Right atrium auricular region (tissue), 2 donors: ENCODE results near the gene FGFBP3. TPM values are rescaled to one million over a fixed set of nuclear protein-coding genes. Genes with fewer than 3 reads are reported as not detected.

Experiments used
- DNase-seq: peaks from one replicate; pipeline ENCODE4 v3.0.0-alpha.2; 2019; ENCODE audit warnings: low spot score
- H3K27ac ChIP-seq, 2 donors: fragments of 200-600 bp; sonication (generic); 1 replicate in 1 of 2; 2 replicates in 1 of 2; pipeline ENCODE4 v1.5.1; 2016 to 2019
- H3K27me3 ChIP-seq, 2 donors: fragments of 200-600 bp; sonication (generic); one replicate each; pipeline versions ENCODE4 v1.5.1 to v1.6.0; 2017 to 2019
- H3K36me3 ChIP-seq: fragments of 200-600 bp; sonication (generic); one replicate; pipeline ENCODE4 v1.5.1; 2016
- H3K4me1 ChIP-seq, 2 donors: fragments of 200-600 bp; sonication (generic); one replicate each; pipeline versions ENCODE4 v1.5.1 to v1.6.0; 2017 to 2019
- H3K4me3 ChIP-seq, 2 donors: fragments of 200-600 bp; sonication (generic); 1 replicate in 1 of 2; 2 replicates in 1 of 2; pipeline ENCODE4 v1.5.1; 2017 to 2019; ENCODE audit warnings: mild to moderate bottlenecking in 1 of 2, moderate library complexity in 1 of 2
- H3K9me3 ChIP-seq, 2 donors: fragments of 200-600 bp; sonication (generic); one replicate each; pipeline ENCODE4 v1.5.1; 2019
- total RNA-seq, 2 donors: library from RNA; depleted of rRNA; stranded (reverse); fragments of >200 nt; gene quantifications; one replicate each; pipeline ENCODE4 v1.1.0, GENCODE V29; 2016
- TF ChIP-seq, protein P1 (sequence below), 2 donors: fragments of 200-600 bp; sonication (generic); IDR thresholded peaks; one replicate each; pipeline ENCODE4 v1.5.1; 2019; ENCODE audit warnings: antibody characterized with exemption in 2 of 2

Gene FGFBP3, protein sequence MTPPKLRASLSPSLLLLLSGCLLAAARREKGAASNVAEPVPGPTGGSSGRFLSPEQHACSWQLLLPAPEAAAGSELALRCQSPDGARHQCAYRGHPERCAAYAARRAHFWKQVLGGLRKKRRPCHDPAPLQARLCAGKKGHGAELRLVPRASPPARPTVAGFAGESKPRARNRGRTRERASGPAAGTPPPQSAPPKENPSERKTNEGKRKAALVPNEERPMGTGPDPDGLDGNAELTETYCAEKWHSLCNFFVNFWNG
- total RNA-seq = under 1 TPM; 0.26 to 0.31 TPM

DNA sequence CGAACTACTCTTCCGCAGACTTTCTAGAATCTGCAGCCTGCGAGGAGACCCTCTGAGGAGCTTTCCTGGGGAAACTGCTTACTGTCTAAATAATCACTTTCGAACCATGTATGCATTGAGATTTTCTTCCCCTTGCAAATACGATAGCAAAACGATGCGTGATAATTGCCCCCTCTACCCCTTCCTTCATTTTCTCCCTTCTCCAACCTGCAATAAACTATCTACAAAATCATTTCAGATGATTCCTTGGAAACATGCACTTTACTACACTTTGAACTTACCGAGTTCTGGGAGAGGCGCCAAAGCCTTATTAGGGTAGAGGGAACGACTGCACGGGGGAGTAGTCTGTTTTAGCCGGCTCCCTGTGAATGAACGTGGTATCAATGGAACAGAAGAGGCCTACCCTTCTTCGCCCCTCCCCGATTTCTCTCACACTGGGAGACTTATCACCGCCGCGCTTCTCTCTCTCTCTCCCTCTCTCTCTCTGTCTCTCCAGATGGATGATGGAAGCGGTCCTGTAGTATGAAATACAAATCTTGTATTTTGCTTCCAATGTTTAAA is at the start of gene FGFBP3:
TSS of gene FGFBP3 (minus strand) at position 370 of the 561 bp plus-strand sequence. CDS start 517 bp downstream, outside the sequence.
- H3K27ac ChIP-seq = peak within 1 kb of the TSS; percentile 71 to 74
- peaks cover 0 to 20% of the 10 kb centered on the region in 2 donors for H3K4me1 ChIP-seq
- no peak for DNase-seq
- TF ChIP-seq, protein P1, sequence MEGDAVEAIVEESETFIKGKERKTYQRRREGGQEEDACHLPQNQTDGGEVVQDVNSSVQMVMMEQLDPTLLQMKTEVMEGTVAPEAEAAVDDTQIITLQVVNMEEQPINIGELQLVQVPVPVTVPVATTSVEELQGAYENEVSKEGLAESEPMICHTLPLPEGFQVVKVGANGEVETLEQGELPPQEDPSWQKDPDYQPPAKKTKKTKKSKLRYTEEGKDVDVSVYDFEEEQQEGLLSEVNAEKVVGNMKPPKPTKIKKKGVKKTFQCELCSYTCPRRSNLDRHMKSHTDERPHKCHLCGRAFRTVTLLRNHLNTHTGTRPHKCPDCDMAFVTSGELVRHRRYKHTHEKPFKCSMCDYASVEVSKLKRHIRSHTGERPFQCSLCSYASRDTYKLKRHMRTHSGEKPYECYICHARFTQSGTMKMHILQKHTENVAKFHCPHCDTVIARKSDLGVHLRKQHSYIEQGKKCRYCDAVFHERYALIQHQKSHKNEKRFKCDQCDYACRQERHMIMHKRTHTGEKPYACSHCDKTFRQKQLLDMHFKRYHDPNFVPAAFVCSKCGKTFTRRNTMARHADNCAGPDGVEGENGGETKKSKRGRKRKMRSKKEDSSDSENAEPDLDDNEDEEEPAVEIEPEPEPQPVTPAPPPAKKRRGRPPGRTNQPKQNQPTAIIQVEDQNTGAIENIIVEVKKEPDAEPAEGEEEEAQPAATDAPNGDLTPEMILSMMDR (IDR thresholded peaks at IDR 0.05) = no peak
- H3K27me3 ChIP-seq = no peaks in the 10 kb centered on the region
- H3K4me3 ChIP-seq = peak within 1 kb of the TSS; percentile 70 to 81
- no peaks in the 10 kb centered on the region for H3K36me3 ChIP-seq
- no peaks in the 10 kb centered on the region for H3K9me3 ChIP-seq

DNA sequence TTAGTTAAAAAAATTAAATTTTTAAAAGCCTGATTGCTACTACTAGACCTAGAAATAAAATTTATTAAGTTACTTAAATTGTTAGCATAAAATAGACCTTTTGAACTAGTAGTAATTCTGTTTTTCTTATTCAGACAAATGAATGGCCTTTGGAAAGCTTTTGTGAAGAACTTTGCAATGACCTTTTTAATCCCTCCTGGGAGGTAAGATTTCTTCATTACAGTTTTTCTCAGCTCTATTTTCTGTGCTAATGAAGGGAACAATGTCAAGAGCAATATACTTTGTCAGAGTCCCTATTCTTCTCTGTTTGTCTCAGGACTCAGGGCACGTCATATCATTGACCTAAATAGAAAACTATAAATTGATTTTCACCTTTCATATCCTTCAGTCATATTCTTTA is 47.8 kb upstream of the FGFBP3 start:
- Histone ChIP-seq H3K36me3 (peaks cover 74% of the 10 kb centered on the region), H3K4me1 (no peaks in the 10 kb centered on the region), H3K27ac (no peak overlapping the region), H3K27me3 (no peaks in the 10 kb centered on the region), H3K4me3 (no peak overlapping the region), H3K9me3 (no peaks in the 10 kb centered on the region)
- TF ChIP-seq, protein P1 (IDR thresholded peaks at IDR 0.05) = no peak
- no peak for DNase-seq

DNA sequence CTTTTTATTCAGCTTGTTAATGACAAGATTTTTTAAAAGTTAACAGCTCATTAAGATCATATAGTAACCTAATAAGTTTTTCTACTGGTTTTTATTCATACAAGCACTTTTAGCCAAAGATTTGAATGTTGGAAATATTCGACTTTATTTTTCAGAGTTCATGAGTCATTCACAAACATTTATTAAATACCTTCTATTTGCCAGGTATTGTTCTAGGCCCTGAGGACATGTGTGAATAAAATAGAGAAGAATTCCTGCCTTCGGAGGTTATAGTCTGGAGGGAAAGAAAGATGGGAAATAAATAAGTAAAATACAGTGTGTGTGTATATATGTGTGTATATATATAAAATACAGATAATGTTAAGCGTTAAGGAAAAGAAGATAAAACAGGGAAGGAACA is 45.8 kb upstream of the FGFBP3 start:
- peaks cover 65% of the 10 kb centered on the region for H3K36me3 ChIP-seq
- TF ChIP-seq, protein P1 (IDR thresholded peaks at IDR 0.05) = no peak
- H3K9me3 ChIP-seq = no peaks in the 10 kb centered on the region
- no peak for DNase-seq
- no peak overlapping the region for H3K27ac ChIP-seq
- H3K27me3 ChIP-seq = no peaks in the 10 kb centered on the region
- no peaks in the 10 kb centered on the region for H3K4me1 ChIP-seq
- no peak overlapping the region for H3K4me3 ChIP-seq

DNA sequence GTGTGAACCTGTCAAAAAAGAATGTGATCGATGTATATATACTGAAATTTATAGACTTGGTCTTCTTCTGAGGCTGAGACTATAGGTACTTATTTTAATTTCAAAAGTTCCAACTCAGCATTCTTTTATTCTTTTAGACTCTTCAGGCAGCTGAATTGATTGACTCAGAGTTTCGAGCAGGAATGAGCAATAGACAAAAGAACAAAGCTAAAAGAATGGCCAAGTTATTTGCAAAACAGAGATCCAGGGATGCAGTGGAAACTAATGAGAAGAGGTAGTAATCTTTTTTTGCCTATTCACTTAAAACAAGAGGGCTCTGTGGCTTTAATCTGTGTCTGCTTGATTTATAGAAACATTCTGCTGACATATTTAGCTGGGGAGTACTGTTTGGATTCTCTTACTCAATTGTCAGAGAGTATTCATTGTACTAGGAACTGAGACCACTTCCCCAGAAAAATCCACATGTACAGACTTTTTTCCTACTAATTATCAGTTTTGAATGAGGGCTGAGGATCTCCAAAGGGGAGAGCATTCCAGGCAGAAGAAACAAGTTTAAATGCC is 44.4 kb upstream of the FGFBP3 start:
- TF ChIP-seq, protein P1 (IDR thresholded peaks at IDR 0.05) = no peak
- DNase-seq = no peak
- H3K9me3 ChIP-seq = no peaks in the 10 kb centered on the region
- H3K36me3 ChIP-seq = peaks cover 52% of the 10 kb centered on the region
- no peak overlapping the region for H3K4me3 ChIP-seq
- H3K27ac ChIP-seq = no peak overlapping the region
- H3K27me3 ChIP-seq = no peaks in the 10 kb centered on the region
- no peaks in the 10 kb centered on the region for H3K4me1 ChIP-seq

DNA sequence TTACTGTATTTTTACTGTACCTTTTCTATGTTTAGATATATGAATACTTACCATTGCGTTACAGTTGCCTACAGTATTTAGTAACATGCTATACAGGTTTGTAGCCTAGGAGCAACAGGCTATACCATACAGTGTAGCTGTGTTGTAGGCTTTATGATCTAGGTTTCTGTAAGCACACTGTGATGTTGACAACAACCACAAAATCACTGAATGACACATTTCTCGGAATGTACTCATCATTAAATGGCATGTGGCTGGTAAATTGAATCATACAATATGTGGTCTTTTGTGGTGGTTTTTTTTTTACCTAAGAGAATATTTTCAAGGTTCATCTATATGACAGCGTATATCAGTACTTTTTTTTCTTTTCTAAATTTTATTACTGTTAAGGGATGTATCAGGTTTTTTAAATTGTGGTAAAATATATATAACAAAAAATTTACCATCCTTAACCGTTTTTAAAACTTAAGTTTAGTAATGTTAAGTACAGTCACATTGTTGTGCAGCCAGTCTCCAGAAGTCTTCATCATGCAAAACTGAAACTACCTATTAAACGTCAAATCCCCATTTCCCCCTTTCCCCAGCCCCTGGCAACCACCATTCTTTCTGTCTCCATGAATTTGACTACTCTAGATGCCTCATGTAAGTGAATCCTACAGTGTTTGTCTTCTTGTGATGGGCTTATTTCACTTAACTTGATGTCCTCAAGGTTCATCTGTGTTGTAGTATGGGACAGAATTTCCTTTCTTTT is 35.8 kb upstream of the FGFBP3 start:
- Histone ChIP-seq H3K4me1 (no peaks in the 10 kb centered on the region), H3K27ac (no peak overlapping the region), H3K27me3 (no peaks in the 10 kb centered on the region), H3K9me3 (no peaks in the 10 kb centered on the region), H3K4me3 (no peak overlapping the region), H3K36me3 (peaks cover 18% of the 10 kb centered on the region)
- no peak for DNase-seq
- TF ChIP-seq, protein P1 (IDR thresholded peaks at IDR 0.05) = no peak
